MM.1S (cell line): ENCODE results near the gene THAP2.
A peak's percentile ranks its signal among the peaks of the same experiment; 100 is the strongest.

Experiments
- DNase-seq: peaks from one replicate; pipeline ENCODE4 v3.0.0-alpha.2; 2015
- H2AFZ ChIP-seq: fragments of 300-600 bp; sonication (generic); 2 replicates; pipeline ENCODE4 v1.6.0; 2016; ENCODE audit warnings: antibody characterized with exemption, low read length
- H3F3A ChIP-seq: fragments of 300-600 bp; sonication (generic); 2 replicates; pipeline ENCODE4 v1.6.1; 2016; ENCODE audit warnings: mild to moderate bottlenecking, antibody characterized with exemption, low read length, moderate library complexity, mixed read lengths; ENCODE audit not compliant: insufficient read depth
- H3K27ac ChIP-seq: fragments of 300-600 bp; sonication (generic); 2 replicates; pipeline ENCODE4 v1.5.1; 2016; ENCODE audit warnings: mild to moderate bottlenecking, low read length
- H3K27me3 ChIP-seq: fragments of 300-600 bp; sonication (generic); replicated peaks from 2 replicates; pipeline ENCODE4 v1.6.0; 2016; ENCODE audit warnings: low read length; ENCODE audit not compliant: insufficient read depth
- H3K36me3 ChIP-seq: fragments of 300-600 bp; sonication (generic); replicated peaks from 2 replicates; pipeline ENCODE4 v1.6.1; 2016; ENCODE audit warnings: mild to moderate bottlenecking, low read length, mixed read lengths; ENCODE audit not compliant: insufficient read depth
- H3K4me1 ChIP-seq: fragments of 300-600 bp; sonication (generic); 2 replicates; pipeline ENCODE4 v1.6.1; 2016; ENCODE audit warnings: low read length, mixed read lengths
- H3K4me2 ChIP-seq: fragments of 300-600 bp; sonication (generic); 2 replicates; pipeline ENCODE4 v1.6.0; 2016; ENCODE audit warnings: low read depth, low read length
- H3K4me3 ChIP-seq: fragments of 300-600 bp; sonication (generic); 2 replicates; pipeline ENCODE4 v1.5.1; 2016; ENCODE audit warnings: low read length, mixed read lengths
- H3K79me2 ChIP-seq: fragments of 300-600 bp; sonication (generic); 2 replicates; pipeline ENCODE4 v1.6.1; 2016; ENCODE audit warnings: mixed run types, low read length, mixed read lengths
- H3K9ac ChIP-seq: fragments of 300-600 bp; sonication (generic); 2 replicates; pipeline ENCODE4 v1.6.1; 2016; ENCODE audit warnings: low read length, mixed read lengths
- H3K9me2 ChIP-seq: fragments of 300-600 bp; sonication (generic); replicated peaks from 2 replicates; pipeline ENCODE4 v1.6.1; 2016; ENCODE audit warnings: mild to moderate bottlenecking, low read length, mixed read lengths; ENCODE audit not compliant: insufficient read depth
- H3K9me3 ChIP-seq: fragments of 300-600 bp; sonication (generic); replicated peaks from 2 replicates; pipeline ENCODE4 v1.6.1; 2016; ENCODE audit warnings: mild to moderate bottlenecking, low read length, mixed read lengths; ENCODE audit not compliant: insufficient read depth
- H4K20me1 ChIP-seq: fragments of 300-600 bp; sonication (generic); 2 replicates; pipeline ENCODE4 v1.6.1; 2016; ENCODE audit warnings: mild to moderate bottlenecking, low read length, moderate library complexity, mixed read lengths; ENCODE audit not compliant: insufficient read depth
- EZH2 ChIP-seq: fragments of 300-600 bp; sonication (generic); optimal IDR thresholded peaks from 2 replicates; pipeline ENCODE3; 2017; ENCODE audit warnings: low read depth, mild to moderate bottlenecking, antibody characterized with exemption, low read length, mixed read lengths
- EZH2phosphoT487 ChIP-seq: fragments of 300-600 bp; sonication (generic); IDR thresholded peaks from 2 replicates; pipeline ENCODE4 v1.6.1; 2018; ENCODE audit warnings: antibody characterized with exemption, low read length
- TF ChIP-seq, protein P1 (sequence below): fragments of 300-600 bp; sonication (generic); IDR thresholded peaks from 2 replicates; pipeline ENCODE4 v1.5.1; 2016; ENCODE audit warnings: antibody characterized with exemption, low read length, mixed read lengths

Gene THAP2

DNA sequence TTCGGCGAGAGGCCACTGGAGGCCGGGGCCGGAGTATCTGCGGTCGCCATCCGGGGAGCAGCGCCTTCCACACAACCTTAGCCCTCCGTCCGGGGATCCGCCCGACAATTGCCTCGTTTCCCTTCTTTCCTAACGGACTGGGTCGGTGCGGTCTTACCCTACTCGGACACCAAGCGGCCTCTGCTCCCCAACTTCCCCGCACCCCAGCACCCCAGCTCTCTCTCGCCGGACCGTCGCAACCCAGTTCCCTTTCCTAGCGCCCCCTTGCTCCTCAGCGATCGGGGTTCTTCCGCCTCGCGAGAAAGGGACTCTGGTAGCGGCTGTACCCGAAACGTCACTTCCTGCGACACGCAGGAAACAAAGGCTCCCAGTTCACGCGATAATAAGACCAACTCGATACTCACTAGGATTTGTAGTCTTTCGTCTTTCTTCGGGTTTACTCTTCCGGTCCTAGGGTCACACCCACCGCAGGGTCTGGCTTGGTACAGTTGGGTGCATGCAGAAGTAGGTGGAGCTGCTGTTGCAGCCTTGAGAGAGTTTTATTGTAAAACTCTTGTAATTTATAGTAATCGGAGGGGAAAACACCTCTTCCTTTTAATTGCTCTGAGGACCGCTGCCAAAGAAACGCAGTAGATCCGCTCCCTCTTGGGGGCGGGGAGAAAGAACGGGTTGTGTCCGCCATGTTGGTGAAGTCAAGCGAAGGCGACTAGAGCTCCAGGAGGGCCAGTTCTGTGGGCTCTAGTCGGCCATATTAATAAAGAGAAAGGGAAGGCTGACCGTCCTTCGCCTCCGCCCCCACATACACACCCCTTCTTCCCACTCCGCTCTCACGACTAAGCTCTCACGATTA is at the start of gene THAP2, which contains the start of gene ZFC3H1:
THAP2 (plus strand) TSS at position 741 of the 850 bp plus-strand sequence. CDS start 209 bp downstream, outside the sequence.
ZFC3H1 (minus strand) TSS at position 288 of the 850 bp plus-strand sequence; CDS start at position 50, 238 bp downstream.
- H3K27me3 ChIP-seq, result no peaks in the 10 kb centered on the region
- H3K79me2 ChIP-seq, result peaks cover 74% of the 10 kb centered on the region
- H3K4me1 ChIP-seq, result 0 out of 2 replicates have a peak, but pooled peaks cover 13% of the 10 kb centered on the region
- H4K20me1 ChIP-seq, result peaks cover 4% of the 10 kb centered on the region; the same call in 1 of the 2 replicates
- H3K4me3 ChIP-seq, result peak within 1 kb of the TSS; percentile 85
- peaks cover 10% of the 10 kb centered on the region; the same call in 1 of the 2 replicates for H3K36me3 ChIP-seq
- peak within 1 kb of the TSS; percentile 84 for H2AFZ ChIP-seq
- peaks cover 25% of the 10 kb centered on the region for H3F3A ChIP-seq
- no peaks in the 10 kb centered on the region for H3K9me2 ChIP-seq
- DNase-seq, result peak; percentile 100
- H3K27ac ChIP-seq, result peak within 1 kb of the TSS; percentile 80
- TF ChIP-seq EZH2phosphoT487 (no peak), EZH2 (no peak)
- TF ChIP-seq, protein P1, sequence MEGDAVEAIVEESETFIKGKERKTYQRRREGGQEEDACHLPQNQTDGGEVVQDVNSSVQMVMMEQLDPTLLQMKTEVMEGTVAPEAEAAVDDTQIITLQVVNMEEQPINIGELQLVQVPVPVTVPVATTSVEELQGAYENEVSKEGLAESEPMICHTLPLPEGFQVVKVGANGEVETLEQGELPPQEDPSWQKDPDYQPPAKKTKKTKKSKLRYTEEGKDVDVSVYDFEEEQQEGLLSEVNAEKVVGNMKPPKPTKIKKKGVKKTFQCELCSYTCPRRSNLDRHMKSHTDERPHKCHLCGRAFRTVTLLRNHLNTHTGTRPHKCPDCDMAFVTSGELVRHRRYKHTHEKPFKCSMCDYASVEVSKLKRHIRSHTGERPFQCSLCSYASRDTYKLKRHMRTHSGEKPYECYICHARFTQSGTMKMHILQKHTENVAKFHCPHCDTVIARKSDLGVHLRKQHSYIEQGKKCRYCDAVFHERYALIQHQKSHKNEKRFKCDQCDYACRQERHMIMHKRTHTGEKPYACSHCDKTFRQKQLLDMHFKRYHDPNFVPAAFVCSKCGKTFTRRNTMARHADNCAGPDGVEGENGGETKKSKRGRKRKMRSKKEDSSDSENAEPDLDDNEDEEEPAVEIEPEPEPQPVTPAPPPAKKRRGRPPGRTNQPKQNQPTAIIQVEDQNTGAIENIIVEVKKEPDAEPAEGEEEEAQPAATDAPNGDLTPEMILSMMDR, result peak; percentile 33
- peak within 1 kb of the TSS; percentile 88 for H3K9ac ChIP-seq
- H3K9me3 ChIP-seq, result no peaks in the 10 kb centered on the region
- H3K4me2 ChIP-seq, result peak within 1 kb of the TSS; percentile 93

DNA sequence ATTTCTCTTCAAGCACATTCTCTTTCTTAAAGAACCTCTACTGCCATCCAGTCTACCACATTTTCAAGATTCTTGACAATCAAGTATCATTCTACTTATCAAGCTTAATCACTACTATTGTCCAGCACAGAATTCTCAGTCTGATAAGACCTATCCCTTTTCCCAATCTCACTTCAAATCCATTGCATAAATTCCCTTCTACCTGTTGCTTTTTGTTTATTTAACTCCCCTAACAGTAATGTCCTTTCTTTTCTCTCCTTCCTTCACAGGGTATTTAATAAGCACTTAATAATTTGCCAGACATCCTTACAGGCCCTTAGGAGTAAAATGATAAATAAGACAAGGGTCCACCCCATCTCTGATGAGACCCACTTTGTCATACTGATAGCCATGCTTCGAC is 42.2 kb upstream of the THAP2 start:
- Histone ChIP-seq H3K4me1 (peaks cover 15% of the 10 kb centered on the region), H3K9me2 (no peaks in the 10 kb centered on the region), H3K27ac (no peak overlapping the region), H3K27me3 (no peaks in the 10 kb centered on the region), H3K9me3 (no peaks in the 10 kb centered on the region), H3K4me3 (no peak overlapping the region), H3F3A (0 out of 2 replicates have a peak, but pooled peaks cover 2% of the 10 kb centered on the region), H3K9ac (no peak overlapping the region), H3K36me3 (peaks cover 23% of the 10 kb centered on the region; the same call in 1 of the 2 replicates), H3K79me2 (peaks cover 19% of the 10 kb centered on the region), H3K4me2 (no peak overlapping the region), H2AFZ (no peak overlapping the region), H4K20me1 (no peaks in the 10 kb centered on the region)
- TF ChIP-seq, protein P1, result no peak
- TF ChIP-seq EZH2 (no peak), EZH2phosphoT487 (no peak)
- no peak for DNase-seq

DNA sequence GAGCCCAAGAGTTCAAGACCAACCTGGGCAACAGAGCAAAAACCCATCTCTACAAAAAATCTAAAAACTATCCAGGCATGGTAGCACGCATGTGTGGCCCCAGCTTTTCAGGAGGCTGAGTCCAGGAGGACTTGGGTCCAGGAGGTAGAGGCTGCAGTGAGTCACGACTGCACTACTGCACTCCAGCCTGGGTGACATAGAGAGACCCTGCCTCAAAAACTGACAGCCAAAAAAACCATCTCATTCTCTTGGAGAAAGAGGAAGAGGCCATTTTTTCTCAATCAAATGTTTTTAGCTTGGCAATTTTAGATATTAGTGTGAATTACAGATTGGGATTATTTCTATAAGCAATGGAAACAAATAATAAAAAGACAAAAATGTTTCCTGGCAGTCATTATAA is 38.6 kb upstream of the THAP2 start:
- Histone ChIP-seq H2AFZ (no peak overlapping the region), H3K4me3 (no peak overlapping the region), H3K27me3 (no peaks in the 10 kb centered on the region), H4K20me1 (no peaks in the 10 kb centered on the region), H3K79me2 (peaks cover 22% of the 10 kb centered on the region), H3K36me3 (peaks cover 35% of the 10 kb centered on the region; the same call in 1 of the 2 replicates), H3K9me3 (no peaks in the 10 kb centered on the region), H3K9ac (no peak overlapping the region), H3K9me2 (no peaks in the 10 kb centered on the region), H3F3A (peaks cover 12% of the 10 kb centered on the region; the same call in 1 of the 2 replicates), H3K27ac (no peak overlapping the region), H3K4me2 (0 out of 2 replicates have a peak overlapping the region, but pooled peaks have one; percentile 40), H3K4me1 (peaks cover 15% of the 10 kb centered on the region)
- no peak for TF ChIP-seq EZH2phosphoT487
- no peak for TF ChIP-seq EZH2
- TF ChIP-seq, protein P1, result no peak
- DNase-seq, result no peak
